OCI-LY1 (cell line): ENCODE measurements around the gene RPL39L.

Source experiments
- H2AFZ ChIP-seq: fragments of 200-600 bp; sonication (generic), shearing (Covaris generic); 2 replicates; pipeline ENCODE4 v1.6.0; 2014; ENCODE audit warnings: antibody characterized with exemption, mild to moderate bottlenecking, low read length
- H3F3A ChIP-seq: fragments of 200-600 bp; sonication (generic), shearing (Covaris generic); 2 replicates; pipeline ENCODE4 v1.6.0; 2014; ENCODE audit warnings: mild to moderate bottlenecking, antibody characterized with exemption, low read length, moderate library complexity; ENCODE audit not compliant: insufficient read depth
- H3K27ac ChIP-seq: fragments of 200-600 bp; sonication (generic); 2 replicates; pipeline ENCODE4 v1.5.1; 2014; ENCODE audit warnings: low read length, mixed run types, mild to moderate bottlenecking, low read depth; ENCODE audit not compliant: poor library complexity, severe bottlenecking
- H3K27me3 ChIP-seq: fragments of 200-600 bp; sonication (generic); 2 replicates; pipeline ENCODE4 v1.6.0; 2014; ENCODE audit warnings: antibody characterized with exemption, mild to moderate bottlenecking, low read length, moderate library complexity; ENCODE audit not compliant: insufficient read depth
- H3K36me3 ChIP-seq: fragments of 200-600 bp; sonication (generic); 2 replicates; pipeline ENCODE4 v1.6.1; 2014; ENCODE audit warnings: mild to moderate bottlenecking, antibody characterized with exemption, low read length, moderate library complexity, mixed read lengths; ENCODE audit not compliant: insufficient read depth
- H3K4me1 ChIP-seq: fragments of 200-600 bp; sonication (generic); 2 replicates; pipeline ENCODE4 v1.5.1; 2014; ENCODE audit warnings: mild to moderate bottlenecking, low read length, moderate library complexity; ENCODE audit not compliant: insufficient read depth, severe bottlenecking
- H3K4me2 ChIP-seq: fragments of 200-600 bp; sonication (generic), shearing (Covaris generic); 2 replicates; pipeline ENCODE4 v1.6.1; 2014; ENCODE audit warnings: low read length
- H3K4me3 ChIP-seq: fragments of 200-600 bp; sonication (generic); 2 replicates; pipeline ENCODE4 v1.5.1; 2014; ENCODE audit warnings: low read length, low read depth, mild to moderate bottlenecking, mixed read lengths; ENCODE audit not compliant: poor library complexity, severe bottlenecking
- H3K79me2 ChIP-seq: fragments of 200-600 bp; shearing (Covaris generic); 2 replicates; pipeline ENCODE4 v1.6.1; 2016; ENCODE audit warnings: mixed run types, low read length, mixed read lengths; ENCODE audit not compliant: insufficient read depth
- H3K9ac ChIP-seq: fragments of 200-600 bp; sonication (generic), shearing (Covaris generic); 2 replicates; pipeline ENCODE4 v1.6.1; 2014; ENCODE audit warnings: mild to moderate bottlenecking, low read length, mixed read lengths
- H3K9me2 ChIP-seq: fragments of 200-600 bp; sonication (generic), shearing (Covaris generic); 2 replicates; pipeline ENCODE4 v1.6.1; 2014; ENCODE audit warnings: low read depth, mild to moderate bottlenecking, low read length, mixed read lengths
- H3K9me3 ChIP-seq: fragments of 200-600 bp; shearing (Covaris generic); 2 replicates; pipeline ENCODE4 v1.6.1; 2014; ENCODE audit warnings: low read length, mixed read lengths
- H4K20me1 ChIP-seq: fragments of 200-600 bp; sonication (generic), shearing (Covaris generic); 2 replicates; pipeline ENCODE4 v1.6.0; 2016; ENCODE audit warnings: mild to moderate bottlenecking, low read length; ENCODE audit not compliant: insufficient read depth
- EZH2 ChIP-seq: fragments of 200-600 bp; sonication (generic), shearing (Covaris generic); IDR thresholded peaks from 2 replicates; pipeline ENCODE4 v1.8.0; 2017; ENCODE audit warnings: borderline replicate concordance, mixed run types, mild to moderate bottlenecking, antibody characterized with exemption, low read length, moderate library complexity, mixed read lengths
- TF ChIP-seq, protein P1 (sequence below): fragments of 200-600 bp; sonication (generic), shearing (Covaris generic); IDR thresholded peaks from 2 replicates; pipeline ENCODE4 v1.5.1; 2017; ENCODE audit warnings: mild to moderate bottlenecking, antibody characterized with exemption, low read length, moderate library complexity, mixed read lengths

The RPL39L gene

DNA sequence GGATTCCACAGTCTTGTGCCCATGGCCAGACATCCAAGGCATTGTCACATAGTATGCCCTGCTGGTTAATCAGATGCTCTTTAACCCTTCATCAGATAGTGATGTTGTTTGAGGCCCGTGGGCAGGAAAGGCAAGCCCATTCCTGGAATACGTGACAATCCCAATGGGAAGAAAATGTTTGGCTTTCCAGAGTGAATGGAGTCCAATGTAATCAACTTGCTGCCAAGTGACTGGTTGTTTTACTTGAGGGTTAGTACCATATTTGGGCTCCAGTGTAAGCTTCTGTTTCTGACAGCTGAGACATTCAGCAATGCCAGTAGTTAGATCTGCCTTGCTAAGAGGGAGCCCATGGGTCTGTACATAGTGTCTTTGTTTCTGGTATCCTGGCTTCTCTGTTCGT, 31.3 kb downstream of the RPL39L start:
- H3K9ac ChIP-seq, result no peak overlapping the region
- H3K27me3 ChIP-seq, result no peaks in the 10 kb centered on the region
- TF ChIP-seq, protein P1, sequence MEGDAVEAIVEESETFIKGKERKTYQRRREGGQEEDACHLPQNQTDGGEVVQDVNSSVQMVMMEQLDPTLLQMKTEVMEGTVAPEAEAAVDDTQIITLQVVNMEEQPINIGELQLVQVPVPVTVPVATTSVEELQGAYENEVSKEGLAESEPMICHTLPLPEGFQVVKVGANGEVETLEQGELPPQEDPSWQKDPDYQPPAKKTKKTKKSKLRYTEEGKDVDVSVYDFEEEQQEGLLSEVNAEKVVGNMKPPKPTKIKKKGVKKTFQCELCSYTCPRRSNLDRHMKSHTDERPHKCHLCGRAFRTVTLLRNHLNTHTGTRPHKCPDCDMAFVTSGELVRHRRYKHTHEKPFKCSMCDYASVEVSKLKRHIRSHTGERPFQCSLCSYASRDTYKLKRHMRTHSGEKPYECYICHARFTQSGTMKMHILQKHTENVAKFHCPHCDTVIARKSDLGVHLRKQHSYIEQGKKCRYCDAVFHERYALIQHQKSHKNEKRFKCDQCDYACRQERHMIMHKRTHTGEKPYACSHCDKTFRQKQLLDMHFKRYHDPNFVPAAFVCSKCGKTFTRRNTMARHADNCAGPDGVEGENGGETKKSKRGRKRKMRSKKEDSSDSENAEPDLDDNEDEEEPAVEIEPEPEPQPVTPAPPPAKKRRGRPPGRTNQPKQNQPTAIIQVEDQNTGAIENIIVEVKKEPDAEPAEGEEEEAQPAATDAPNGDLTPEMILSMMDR, result no peak
- no peak for TF ChIP-seq EZH2

DNA sequence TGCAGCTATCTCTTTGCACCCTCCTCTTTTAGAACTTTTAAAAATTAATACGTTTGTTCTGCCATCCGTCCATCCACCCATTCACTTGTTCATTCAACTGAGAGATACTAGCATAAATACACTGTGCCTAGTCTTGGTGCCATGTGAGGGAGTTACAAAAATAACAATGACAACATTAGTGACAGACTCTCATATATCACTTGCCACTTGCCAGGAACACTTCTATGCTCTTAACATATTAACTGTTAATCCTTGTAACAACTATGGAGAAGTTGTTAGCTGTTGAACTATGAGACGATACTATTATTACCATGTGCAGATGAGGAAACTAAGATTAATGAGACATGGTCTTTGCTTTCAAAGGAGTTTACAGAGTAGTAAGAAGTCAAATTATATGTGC, 33.6 kb downstream of the RPL39L start:
- no peak overlapping the region for H3K4me2 ChIP-seq
- H3K9me3 ChIP-seq, result no peaks in the 10 kb centered on the region
- no peaks in the 10 kb centered on the region for H3F3A ChIP-seq
- no peak overlapping the region for H3K9ac ChIP-seq
- no peak overlapping the region for H3K27ac ChIP-seq
- peaks cover 35% of the 10 kb centered on the region for H3K4me1 ChIP-seq
- H3K4me3 ChIP-seq, result no peak overlapping the region
- H3K27me3 ChIP-seq, result no peaks in the 10 kb centered on the region
- no peak for TF ChIP-seq EZH2
- TF ChIP-seq, protein P1, result no peak
- H3K36me3 ChIP-seq, result no peaks in the 10 kb centered on the region
- H4K20me1 ChIP-seq, result no peaks in the 10 kb centered on the region
- H3K9me2 ChIP-seq, result no peaks in the 10 kb centered on the region
- H2AFZ ChIP-seq, result no peak overlapping the region
- no peaks in the 10 kb centered on the region for H3K79me2 ChIP-seq

More for the DNA sequence above, 31.3 kb downstream of the RPL39L start:
- H3K4me2 ChIP-seq, result no peak overlapping the region
- no peaks in the 10 kb centered on the region for H3K36me3 ChIP-seq
- H3K4me3 ChIP-seq, result no peak overlapping the region
- H2AFZ ChIP-seq, result no peak overlapping the region
- peaks cover 16% of the 10 kb centered on the region for H3K4me1 ChIP-seq
- H3K79me2 ChIP-seq, result no peaks in the 10 kb centered on the region
- no peaks in the 10 kb centered on the region for H3K9me2 ChIP-seq
- H4K20me1 ChIP-seq, result no peaks in the 10 kb centered on the region
- H3F3A ChIP-seq, result no peaks in the 10 kb centered on the region
- no peak overlapping the region for H3K27ac ChIP-seq
- no peaks in the 10 kb centered on the region for H3K9me3 ChIP-seq

DNA sequence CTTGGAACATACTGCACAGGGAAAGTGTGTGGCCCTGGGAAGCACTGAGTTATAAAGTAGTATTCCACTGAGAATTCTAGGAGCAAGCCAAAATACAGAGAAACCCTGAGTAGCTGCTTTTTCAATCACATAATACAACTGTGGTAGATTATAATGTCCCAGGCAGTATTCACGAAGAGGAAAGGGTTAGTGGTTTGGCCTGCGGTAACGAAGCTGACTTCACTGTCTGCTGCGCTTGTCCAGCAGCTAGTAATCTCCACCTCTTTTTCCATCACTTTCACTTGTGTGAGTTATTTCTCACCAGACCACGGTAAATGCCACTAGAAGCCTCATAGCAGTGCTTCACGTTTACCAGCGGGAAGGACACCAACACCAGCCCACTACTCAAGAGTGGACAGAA, 34.4 kb downstream of the RPL39L start:
- Histone ChIP-seq H3K9me3 (no peaks in the 10 kb centered on the region; the same call in 1 of the 2 replicates), H3K27me3 (no peaks in the 10 kb centered on the region), H3K4me1 (peaks cover 35% of the 10 kb centered on the region), H3K27ac (peak overlapping the region; percentile 24), H3K4me3 (no peak overlapping the region), H4K20me1 (no peaks in the 10 kb centered on the region), H3K9ac (no peak overlapping the region; the same call in 1 of the 2 replicates), H3K36me3 (no peaks in the 10 kb centered on the region), H3K9me2 (no peaks in the 10 kb centered on the region), H3K79me2 (no peaks in the 10 kb centered on the region), H3K4me2 (no peak overlapping the region; the same call in 1 of the 2 replicates), H3F3A (no peaks in the 10 kb centered on the region), H2AFZ (no peak overlapping the region)
- TF ChIP-seq, protein P1, result no peak
- TF ChIP-seq EZH2, result no peak
